ENCODE results near the gene NKD1. TPM values are rescaled to one million over a fixed set of nuclear protein-coding genes. Genes with fewer than 3 reads are reported as not detected.

NKD1 gene
- polyA plus RNA-seq, 1 donor: 5.3 TPM

GRCh38 chr16:50570354-50570753 lies 22.2 kb downstream of the NKD1 start:
- Histone ChIP-seq H3K36me3 (ENCODE audit: control insufficient read depth, insufficient read depth, low read length) (peaks cover 2% of the 10 kb centered on the region), H3K27ac (ENCODE audit: low read length) (no peak overlapping the region), H3K4me3 (ENCODE audit: low read length) (no peak overlapping the region), H3K4me1 (ENCODE audit: control insufficient read depth, insufficient read depth, low read length) (no peaks in the 10 kb centered on the region), H3K27me3 (ENCODE audit: control insufficient read depth, insufficient read depth, low read length) (no peaks in the 10 kb centered on the region), H3K9me3 (ENCODE audit: control insufficient read depth, low read depth, low read length) (no peaks in the 10 kb centered on the region)
- no CpG with 5 or more reads among the region's 7 CpGs for WGBS (ENCODE audit: insufficient coverage, low lambda C conversion rate)
- DNase-seq: no peak

- H3K36me3 ChIP-seq (ENCODE audit: control insufficient read depth, insufficient read depth, low read length): peaks cover 2% of the 10 kb centered on the region
- H3K9me3 ChIP-seq (ENCODE audit: control insufficient read depth, low read depth, low read length): no peaks in the 10 kb centered on the region
- no peaks in the 10 kb centered on the region for H3K27me3 ChIP-seq (ENCODE audit: control insufficient read depth, insufficient read depth, low read length)
- H3K4me1 ChIP-seq (ENCODE audit: control insufficient read depth, insufficient read depth, low read length): no peaks in the 10 kb centered on the region
- no CpG with 5 or more reads among the region's 11 CpGs for WGBS (ENCODE audit: insufficient coverage, low lambda C conversion rate)
- no peak for DNase-seq
- no peak overlapping the region for H3K4me3 ChIP-seq (ENCODE audit: low read length)
- H3K27ac ChIP-seq (ENCODE audit: low read length): no peak overlapping the region
These were observed 22.8 kb downstream of the NKD1 start for GRCh38 chr16:50570808-50571598.

- WGBS (ENCODE audit: insufficient coverage, low lambda C conversion rate): no CpG with 5 or more reads among the region's 7 CpGs
- no peak for DNase-seq
- H3K4me3 ChIP-seq (ENCODE audit: low read length): no peak overlapping the region
- H3K4me1 ChIP-seq (ENCODE audit: control insufficient read depth, insufficient read depth, low read length): no peaks in the 10 kb centered on the region
- H3K27ac ChIP-seq (ENCODE audit: low read length): no peak overlapping the region
- no peaks in the 10 kb centered on the region for H3K9me3 ChIP-seq (ENCODE audit: control insufficient read depth, low read depth, low read length)
- H3K36me3 ChIP-seq (ENCODE audit: control insufficient read depth, insufficient read depth, low read length): no peaks in the 10 kb centered on the region
- no peaks in the 10 kb centered on the region for H3K27me3 ChIP-seq (ENCODE audit: control insufficient read depth, insufficient read depth, low read length)
These were observed 23.6 kb downstream of the NKD1 start for GRCh38 chr16:50571786-50572185.

GRCh38 chr16:50572700-50573099 lies 24.5 kb downstream of the NKD1 start:
- WGBS (ENCODE audit: insufficient coverage, low lambda C conversion rate): no CpG with 5 or more reads among the region's 7 CpGs
- no peak for DNase-seq

GRCh38 chr16:50573279-50573678 lies 25.1 kb downstream of the NKD1 start:
- Histone ChIP-seq H3K4me1 (ENCODE audit: control insufficient read depth, insufficient read depth, low read length) (no peaks in the 10 kb centered on the region), H3K4me3 (ENCODE audit: low read length) (no peak overlapping the region), H3K27me3 (ENCODE audit: control insufficient read depth, insufficient read depth, low read length) (no peaks in the 10 kb centered on the region), H3K9me3 (ENCODE audit: control insufficient read depth, low read depth, low read length) (no peaks in the 10 kb centered on the region), H3K27ac (ENCODE audit: low read length) (no peak overlapping the region), H3K36me3 (ENCODE audit: control insufficient read depth, insufficient read depth, low read length) (no peaks in the 10 kb centered on the region)
- WGBS (ENCODE audit: insufficient coverage, low lambda C conversion rate): no CpG with 5 or more reads among the region's 5 CpGs
- no peak for DNase-seq

More at GRCh38 chr16:50572700-50573099, 24.5 kb downstream of the NKD1 start:
- no peaks in the 10 kb centered on the region for H3K9me3 ChIP-seq (ENCODE audit: control insufficient read depth, low read depth, low read length)
- H3K36me3 ChIP-seq (ENCODE audit: control insufficient read depth, insufficient read depth, low read length): no peaks in the 10 kb centered on the region
- H3K27ac ChIP-seq (ENCODE audit: low read length): no peak overlapping the region
- no peaks in the 10 kb centered on the region for H3K4me1 ChIP-seq (ENCODE audit: control insufficient read depth, insufficient read depth, low read length)
- no peaks in the 10 kb centered on the region for H3K27me3 ChIP-seq (ENCODE audit: control insufficient read depth, insufficient read depth, low read length)
- no peak overlapping the region for H3K4me3 ChIP-seq (ENCODE audit: low read length)

GRCh38 chr16:50573947-50574744 lies 25.9 kb downstream of the NKD1 start:
- no CpG with 5 or more reads among the region's 14 CpGs for WGBS (ENCODE audit: insufficient coverage, low lambda C conversion rate)

GRCh38 chr16:50574745-50575136 lies 26.5 kb downstream of the NKD1 start:
- Histone ChIP-seq H3K4me3 (ENCODE audit: low read length) (no peak overlapping the region), H3K27ac (ENCODE audit: low read length) (peak overlapping the region; percentile 42), H3K9me3 (ENCODE audit: control insufficient read depth, low read depth, low read length) (no peaks in the 10 kb centered on the region), H3K27me3 (ENCODE audit: control insufficient read depth, insufficient read depth, low read length) (no peaks in the 10 kb centered on the region), H3K4me1 (ENCODE audit: control insufficient read depth, insufficient read depth, low read length) (no peaks in the 10 kb centered on the region), H3K36me3 (ENCODE audit: control insufficient read depth, insufficient read depth, low read length) (no peaks in the 10 kb centered on the region)
- DNase-seq: no peak

More at GRCh38 chr16:50573947-50574744, 25.9 kb downstream of the NKD1 start:
- no peaks in the 10 kb centered on the region for H3K27me3 ChIP-seq (ENCODE audit: control insufficient read depth, insufficient read depth, low read length)
- no peaks in the 10 kb centered on the region for H3K4me1 ChIP-seq (ENCODE audit: control insufficient read depth, insufficient read depth, low read length)
- DNase-seq: no peak
- H3K4me3 ChIP-seq (ENCODE audit: low read length): no peak overlapping the region
- no peaks in the 10 kb centered on the region for H3K9me3 ChIP-seq (ENCODE audit: control insufficient read depth, low read depth, low read length)
- peak overlapping the region; percentile 42 for H3K27ac ChIP-seq (ENCODE audit: low read length)
- H3K36me3 ChIP-seq (ENCODE audit: control insufficient read depth, insufficient read depth, low read length): no peaks in the 10 kb centered on the region

- Histone ChIP-seq H3K27me3 (ENCODE audit: control insufficient read depth, insufficient read depth, low read length) (no peaks in the 10 kb centered on the region), H3K4me3 (ENCODE audit: low read length) (no peak overlapping the region), H3K4me1 (ENCODE audit: control insufficient read depth, insufficient read depth, low read length) (no peaks in the 10 kb centered on the region), H3K27ac (ENCODE audit: low read length) (no peak overlapping the region), H3K36me3 (ENCODE audit: control insufficient read depth, insufficient read depth, low read length) (no peaks in the 10 kb centered on the region), H3K9me3 (ENCODE audit: control insufficient read depth, low read depth, low read length) (no peaks in the 10 kb centered on the region)
- no CpG with 5 or more reads among the region's 2 CpGs for WGBS (ENCODE audit: insufficient coverage, low lambda C conversion rate)
- no peak for DNase-seq
These were observed 27.5 kb downstream of the NKD1 start for GRCh38 chr16:50575743-50576142.

- Histone ChIP-seq H3K4me1 (ENCODE audit: control insufficient read depth, insufficient read depth, low read length) (no peaks in the 10 kb centered on the region), H3K27me3 (ENCODE audit: control insufficient read depth, insufficient read depth, low read length) (no peaks in the 10 kb centered on the region), H3K27ac (ENCODE audit: low read length) (no peak overlapping the region), H3K36me3 (ENCODE audit: control insufficient read depth, insufficient read depth, low read length) (no peaks in the 10 kb centered on the region), H3K9me3 (ENCODE audit: control insufficient read depth, low read depth, low read length) (no peaks in the 10 kb centered on the region), H3K4me3 (ENCODE audit: low read length) (no peak overlapping the region)
- no peak for DNase-seq
- no CpG with 5 or more reads among the region's 3 CpGs for WGBS (ENCODE audit: insufficient coverage, low lambda C conversion rate)
These were observed 28.4 kb downstream of the NKD1 start for GRCh38 chr16:50576403-50577113.

- Histone ChIP-seq H3K27me3 (ENCODE audit: control insufficient read depth, insufficient read depth, low read length) (no peaks in the 10 kb centered on the region), H3K27ac (ENCODE audit: low read length) (no peak overlapping the region), H3K4me1 (ENCODE audit: control insufficient read depth, insufficient read depth, low read length) (no peaks in the 10 kb centered on the region), H3K36me3 (ENCODE audit: control insufficient read depth, insufficient read depth, low read length) (no peaks in the 10 kb centered on the region), H3K9me3 (ENCODE audit: control insufficient read depth, low read depth, low read length) (no peaks in the 10 kb centered on the region), H3K4me3 (ENCODE audit: low read length) (no peak overlapping the region)
- no CpG with 5 or more reads among the region's 2 CpGs for WGBS (ENCODE audit: insufficient coverage, low lambda C conversion rate)
- DNase-seq: no peak
These were observed 29.9 kb downstream of the NKD1 start for GRCh38 chr16:50578137-50578536.
